IPS-18c (cell line): Measurements from ENCODE around the gene RAB43.

Source experiments
- H3K4me3 ChIP-seq: 2 replicates; pipeline ENCODE4 v1.7.0; 2013; ENCODE audit warnings: low read depth, mild to moderate bottlenecking, low read length, moderate library complexity; ENCODE audit not compliant: insufficient read depth
- H3K9me3 ChIP-seq: one replicate; pipeline ENCODE4 v1.6.1; 2013; ENCODE audit warnings: mild to moderate bottlenecking, low read length, moderate library complexity; ENCODE audit not compliant: control insufficient read depth, insufficient read depth

The RAB43 gene

GRCh38 chr3:129057249-129057648, 64.4 kb downstream of the RAB43 start:
- Histone ChIP-seq H3K9me3 (no peaks in the 10 kb centered on the region), H3K4me3 (no peak overlapping the region)

GRCh38 chr3:129056451-129057173, 65.0 kb downstream of the RAB43 start:
- H3K9me3 ChIP-seq: no peaks in the 10 kb centered on the region

GRCh38 chr3:129054605-129055104, 66.9 kb downstream of the RAB43 start:
- no peak overlapping the region for H3K4me3 ChIP-seq
- no peaks in the 10 kb centered on the region for H3K9me3 ChIP-seq

More at GRCh38 chr3:129056451-129057173, 65.0 kb downstream of the RAB43 start:
- no peak overlapping the region for H3K4me3 ChIP-seq

- H3K9me3 ChIP-seq: no peaks in the 10 kb centered on the region
- no peak overlapping the region for H3K4me3 ChIP-seq
These were observed 68.9 kb downstream of the RAB43 start for GRCh38 chr3:129052675-129053074.

- no peaks in the 10 kb centered on the region for H3K9me3 ChIP-seq
- no peak overlapping the region for H3K4me3 ChIP-seq
These were observed 69.7 kb downstream of the RAB43 start for GRCh38 chr3:129051871-129052340.

- Histone ChIP-seq H3K4me3 (no peak overlapping the region), H3K9me3 (peaks cover 4% of the 10 kb centered on the region)
These were observed 70.9 kb downstream of the RAB43 start for GRCh38 chr3:129050556-129051295.

- Histone ChIP-seq H3K4me3 (no peak overlapping the region), H3K9me3 (peaks cover 6% of the 10 kb centered on the region)
These were observed 74.1 kb downstream of the RAB43 start for GRCh38 chr3:129047553-129047839.

- no peak overlapping the region for H3K4me3 ChIP-seq
- H3K9me3 ChIP-seq: peaks cover 6% of the 10 kb centered on the region
These were observed 74.7 kb downstream of the RAB43 start for GRCh38 chr3:129046732-129047552.

GRCh38 chr3:129046037-129046731, 75.4 kb downstream of the RAB43 start:
- no peak overlapping the region; the same call in 1 of the 2 replicates for H3K4me3 ChIP-seq
- H3K9me3 ChIP-seq: peaks cover 6% of the 10 kb centered on the region

GRCh38 chr3:129045675-129046036, 75.9 kb downstream of the RAB43 start:
- H3K9me3 ChIP-seq: peaks cover 6% of the 10 kb centered on the region
- no peak overlapping the region for H3K4me3 ChIP-seq

GRCh38 chr3:129040579-129041300, 80.9 kb downstream of the RAB43 start:
- Histone ChIP-seq H3K4me3 (no peak overlapping the region), H3K9me3 (peaks cover 2% of the 10 kb centered on the region)

GRCh38 chr3:129040039-129040336, 81.6 kb downstream of the RAB43 start:
- Histone ChIP-seq H3K9me3 (no peaks in the 10 kb centered on the region), H3K4me3 (no peak overlapping the region)

GRCh38 chr3:129039271-129040038, 82.1 kb downstream of the RAB43 start:
- no peaks in the 10 kb centered on the region for H3K9me3 ChIP-seq
- H3K4me3 ChIP-seq: no peak overlapping the region

- Histone ChIP-seq H3K4me3 (no peak overlapping the region), H3K9me3 (no peaks in the 10 kb centered on the region)
These were observed 83.3 kb downstream of the RAB43 start for GRCh38 chr3:129038121-129038855.
